Suprapubic skin (tissue), 4 donors: ENCODE measurements around the gene GMPR. TPM values are rescaled to one million over a fixed set of nuclear protein-coding genes. Genes with fewer than 3 reads are reported as not detected.
A peak's percentile ranks its signal among the peaks of the same experiment; 100 is the strongest.

Source experiments
- DNase-seq, 2 donors: peaks; one replicate each; pipeline ENCODE4 v3.0.0-alpha.2; 2019; ENCODE audit warnings: low spot score in 2 of 2
- H3K27ac ChIP-seq: fragments of 200-600 bp; sonication (generic); one replicate; pipeline ENCODE4 v1.5.1; 2019
- H3K27me3 ChIP-seq: fragments of 200-600 bp; sonication (generic); one replicate; pipeline ENCODE4 v1.5.1; 2019
- H3K36me3 ChIP-seq: fragments of 200-600 bp; sonication (generic); one replicate; pipeline ENCODE4 v1.5.1; 2019
- H3K4me1 ChIP-seq: fragments of 200-600 bp; sonication (generic); one replicate; pipeline ENCODE4 v1.5.1; 2019
- H3K4me3 ChIP-seq: fragments of 200-600 bp; sonication (generic); one replicate; pipeline ENCODE4 v1.5.1; 2019; ENCODE audit warnings: mild to moderate bottlenecking
- H3K9me3 ChIP-seq: fragments of 200-600 bp; sonication (generic); one replicate; pipeline ENCODE4 v1.5.1; 2019
- CTCF ChIP-seq, 2 donors: fragments of 200-600 bp in 1 of 2; fragments of 450-650 bp in 1 of 2; sonication (generic) in 1 of 2; IDR thresholded peaks; one replicate each; pipeline ENCODE4 v1.5.1; 2016 to 2019; ENCODE audit warnings: antibody characterized with exemption in 2 of 2, mild to moderate bottlenecking in 1 of 2, moderate library complexity in 1 of 2
- EP300 ChIP-seq: sonication (generic); formaldehyde crosslinking; IDR thresholded peaks from one replicate; pipeline ENCODE4 v1.6.1; 2017; ENCODE audit warnings: antibody characterized with exemption
- POLR2A ChIP-seq, 2 donors: fragments of 450-650 bp; IDR thresholded peaks; one replicate each; pipeline ENCODE4 v1.6.1; 2017; ENCODE audit warnings: antibody characterized with exemption in 2 of 2, mild to moderate bottlenecking in 2 of 2, moderate library complexity in 2 of 2
- POLR2AphosphoS5 ChIP-seq, 3 donors: sonication (generic); formaldehyde crosslinking; IDR thresholded peaks; one replicate each; pipeline ENCODE4 v1.6.1; 2017; ENCODE audit warnings: antibody characterized with exemption in 3 of 3
- WGBS: methylation state at CpG from one replicate; pipeline ENCODE4 v1.1.5; 2018; 5-methylcytosine and 5-hydroxymethylcytosine counted together
- total RNA-seq, 4 donors: library from RNA; depleted of rRNA; stranded (reverse); fragments of >200 nt; gene quantifications; one replicate each; pipeline ENCODE4 v1.1.0, GENCODE V29; 2016

The GMPR gene
- total RNA-seq, 4 donors from 2014 or later = 4.9 to 16.4 (median 12.9) TPM

GRCh38 chr6:16311763-16312162 lies 73.4 kb downstream of the GMPR start:
- Histone ChIP-seq H3K4me1 (no peaks in the 10 kb centered on the region), H3K27ac (no peak overlapping the region), H3K4me3 (no peak overlapping the region), H3K27me3 (no peaks in the 10 kb centered on the region), H3K9me3 (no peaks in the 10 kb centered on the region), H3K36me3 (peaks cover 5% of the 10 kb centered on the region)
- no peak for DNase-seq
- 97% methylated on average over 6 of the region's 6 CpGs for WGBS
- TF ChIP-seq POLR2AphosphoS5 (IDR thresholded peaks at IDR 0.05) (no peak), EP300 (no peak), POLR2A (IDR thresholded peaks at IDR 0.05) (no peak), CTCF (IDR thresholded peaks at IDR 0.05) (no peak)

GRCh38 chr6:16313732-16314131 lies 75.3 kb downstream of the GMPR start:
- H3K36me3 ChIP-seq = peaks cover 5% of the 10 kb centered on the region
- DNase-seq = no peak
- H3K4me1 ChIP-seq = peaks cover 6% of the 10 kb centered on the region
- H3K27me3 ChIP-seq = no peaks in the 10 kb centered on the region
- no peak overlapping the region for H3K27ac ChIP-seq
- 92% methylated on average over 9 of the region's 9 CpGs for WGBS
- no peak overlapping the region for H3K4me3 ChIP-seq
- no peaks in the 10 kb centered on the region for H3K9me3 ChIP-seq
- TF ChIP-seq POLR2AphosphoS5 (IDR thresholded peaks at IDR 0.05) = no peak
- TF ChIP-seq POLR2A (IDR thresholded peaks at IDR 0.05) = no peak
- TF ChIP-seq EP300 = no peak
- no peak for TF ChIP-seq CTCF (IDR thresholded peaks at IDR 0.05)

GRCh38 chr6:16314296-16314695 lies 75.9 kb downstream of the GMPR start:
- Histone ChIP-seq H3K9me3 (no peaks in the 10 kb centered on the region), H3K27ac (no peak overlapping the region), H3K4me3 (no peak overlapping the region), H3K4me1 (peaks cover 12% of the 10 kb centered on the region), H3K36me3 (peaks cover 4% of the 10 kb centered on the region), H3K27me3 (no peaks in the 10 kb centered on the region)
- WGBS = 88% methylated on average over 4 of the region's 4 CpGs
- TF ChIP-seq POLR2A (IDR thresholded peaks at IDR 0.05) (no peak), EP300 (no peak)
- DNase-seq = no peak

GRCh38 chr6:16316741-16317251 lies 78.4 kb downstream of the GMPR start:
- H3K36me3 ChIP-seq = no peaks in the 10 kb centered on the region
- H3K4me3 ChIP-seq = no peak overlapping the region
- no peak for DNase-seq
- no peaks in the 10 kb centered on the region for H3K27me3 ChIP-seq
- TF ChIP-seq CTCF (IDR thresholded peaks at IDR 0.05) = peak; percentile 40 to 68
- TF ChIP-seq POLR2AphosphoS5 (IDR thresholded peaks at IDR 0.05) = no peak
- WGBS = 46% methylated on average over 7 of the region's 7 CpGs
- H3K27ac ChIP-seq = no peak overlapping the region
- H3K4me1 ChIP-seq = peaks cover 37% of the 10 kb centered on the region
- no peaks in the 10 kb centered on the region for H3K9me3 ChIP-seq

- H3K4me3 ChIP-seq = no peak overlapping the region
- peaks cover 52% of the 10 kb centered on the region for H3K4me1 ChIP-seq
- no peaks in the 10 kb centered on the region for H3K27me3 ChIP-seq
- WGBS = 27% methylated on average over 6 of the region's 6 CpGs
- no peak for DNase-seq
- TF ChIP-seq POLR2AphosphoS5 (IDR thresholded peaks at IDR 0.05) = no peak
- no peak for TF ChIP-seq POLR2A (IDR thresholded peaks at IDR 0.05)
- TF ChIP-seq CTCF (IDR thresholded peaks at IDR 0.05) = no peak
- no peak for TF ChIP-seq EP300
- no peaks in the 10 kb centered on the region for H3K9me3 ChIP-seq
- H3K27ac ChIP-seq = peak overlapping the region; percentile 94
- H3K36me3 ChIP-seq = no peaks in the 10 kb centered on the region
Measured at GRCh38 chr6:16318538-16318937, 80.2 kb downstream of the GMPR start.
